ENCODE measurements around the gene PQBP1.

- TF ChIP-seq CTCF (IDR thresholded peaks at IDR 0.05) (no peak), EP300 (IDR thresholded peaks at IDR 0.05) (no peak), POLR2A (IDR thresholded peaks at IDR 0.05) (no peak)
These were observed 14.0 kb upstream of the PQBP1 start for GRCh38 chrX:48883729-48884128.
